ENCODE data around the gene SEMA5B.

DNA sequence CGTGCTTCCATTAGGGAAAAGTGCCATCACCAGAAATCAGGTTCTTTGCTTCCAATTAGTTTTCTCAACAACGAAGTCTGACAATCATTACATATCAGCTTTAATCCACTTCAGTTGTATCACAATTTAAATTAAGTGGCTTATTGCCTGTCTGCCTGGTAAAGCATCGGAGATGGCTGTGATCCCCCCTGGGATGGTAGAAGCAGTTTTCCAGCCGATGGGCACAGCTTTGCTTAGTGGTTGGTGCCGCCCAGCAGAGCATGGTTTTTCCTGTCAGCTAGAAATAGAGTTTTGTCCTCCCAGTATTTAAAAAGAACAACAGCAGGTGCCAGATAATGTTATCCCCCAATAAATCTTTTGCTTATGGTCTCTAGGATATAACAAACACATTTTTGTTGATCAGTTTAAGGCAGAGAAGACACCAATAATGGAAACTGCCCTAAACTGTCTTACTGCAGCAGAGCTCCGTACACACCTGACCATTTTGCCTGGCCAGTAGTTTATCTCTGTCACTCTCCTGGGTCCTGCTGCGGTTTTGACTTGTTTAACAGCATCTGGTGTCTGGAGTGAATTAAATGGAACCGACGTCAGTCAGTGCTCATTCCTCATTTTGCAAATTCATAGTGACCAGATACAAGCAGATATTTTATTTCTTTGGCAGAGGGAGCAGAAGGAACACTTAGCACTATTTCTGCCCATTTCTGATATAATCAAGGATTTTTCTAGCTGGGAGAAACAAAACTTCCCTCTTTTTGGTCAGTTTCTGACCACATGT is 153.6 kb downstream of the SEMA5B start:
- TF ChIP-seq, protein P1, sequence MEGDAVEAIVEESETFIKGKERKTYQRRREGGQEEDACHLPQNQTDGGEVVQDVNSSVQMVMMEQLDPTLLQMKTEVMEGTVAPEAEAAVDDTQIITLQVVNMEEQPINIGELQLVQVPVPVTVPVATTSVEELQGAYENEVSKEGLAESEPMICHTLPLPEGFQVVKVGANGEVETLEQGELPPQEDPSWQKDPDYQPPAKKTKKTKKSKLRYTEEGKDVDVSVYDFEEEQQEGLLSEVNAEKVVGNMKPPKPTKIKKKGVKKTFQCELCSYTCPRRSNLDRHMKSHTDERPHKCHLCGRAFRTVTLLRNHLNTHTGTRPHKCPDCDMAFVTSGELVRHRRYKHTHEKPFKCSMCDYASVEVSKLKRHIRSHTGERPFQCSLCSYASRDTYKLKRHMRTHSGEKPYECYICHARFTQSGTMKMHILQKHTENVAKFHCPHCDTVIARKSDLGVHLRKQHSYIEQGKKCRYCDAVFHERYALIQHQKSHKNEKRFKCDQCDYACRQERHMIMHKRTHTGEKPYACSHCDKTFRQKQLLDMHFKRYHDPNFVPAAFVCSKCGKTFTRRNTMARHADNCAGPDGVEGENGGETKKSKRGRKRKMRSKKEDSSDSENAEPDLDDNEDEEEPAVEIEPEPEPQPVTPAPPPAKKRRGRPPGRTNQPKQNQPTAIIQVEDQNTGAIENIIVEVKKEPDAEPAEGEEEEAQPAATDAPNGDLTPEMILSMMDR (conservative IDR thresholded peaks at IDR 0.05; ENCODE audit: low read depth, low read length): no peak
- no peak for TF ChIP-seq EZH2phosphoT487 (IDR thresholded peaks at IDR 0.05; ENCODE audit: borderline replicate concordance, low read length)

Measured in PC-3 (cell line).